Stimulated activated CD8-positive, alpha-beta memory T cell treated with anti-CD3 and anti-CD28 coated beads, Interleukin-15, amount 100 ng/mL, for 48 hours (primary cell): ENCODE measurements around the gene TSPAN6.

ENCODE experiments used
- DNase-seq, 2 donors: peaks; one replicate each; pipeline ENCODE4 v3.0.0-alpha.2; 2020; ENCODE audit warnings: low read depth in 2 of 2

The TSPAN6 gene

GRCh38 chrX:100647739-100648138, 11.1 kb upstream of the TSPAN6 start:
- DNase-seq = no peak

GRCh38 chrX:100647095-100647494, 10.5 kb upstream of the TSPAN6 start:
- no peak for DNase-seq

DNA sequence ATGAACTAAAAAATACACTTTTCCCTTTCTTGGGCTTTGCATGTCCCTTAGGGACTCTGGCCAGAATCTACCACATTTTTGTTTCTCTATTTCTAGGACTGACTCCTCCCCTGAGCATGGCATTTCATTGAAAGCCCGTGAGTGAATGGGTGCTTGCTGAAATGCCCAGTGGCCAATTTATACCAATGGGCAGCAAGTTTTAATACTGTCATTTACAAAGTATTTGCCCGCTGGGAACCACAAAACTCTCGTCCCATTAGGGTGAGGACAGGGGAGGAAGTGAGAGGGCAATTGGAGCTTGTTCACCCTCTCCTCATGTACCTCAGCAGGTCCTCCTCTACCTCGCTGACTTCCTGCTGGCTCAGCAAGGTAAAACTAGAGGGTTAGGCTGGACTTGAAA, 8.5 kb upstream of the TSPAN6 start:
- DNase-seq = no peak

DNA sequence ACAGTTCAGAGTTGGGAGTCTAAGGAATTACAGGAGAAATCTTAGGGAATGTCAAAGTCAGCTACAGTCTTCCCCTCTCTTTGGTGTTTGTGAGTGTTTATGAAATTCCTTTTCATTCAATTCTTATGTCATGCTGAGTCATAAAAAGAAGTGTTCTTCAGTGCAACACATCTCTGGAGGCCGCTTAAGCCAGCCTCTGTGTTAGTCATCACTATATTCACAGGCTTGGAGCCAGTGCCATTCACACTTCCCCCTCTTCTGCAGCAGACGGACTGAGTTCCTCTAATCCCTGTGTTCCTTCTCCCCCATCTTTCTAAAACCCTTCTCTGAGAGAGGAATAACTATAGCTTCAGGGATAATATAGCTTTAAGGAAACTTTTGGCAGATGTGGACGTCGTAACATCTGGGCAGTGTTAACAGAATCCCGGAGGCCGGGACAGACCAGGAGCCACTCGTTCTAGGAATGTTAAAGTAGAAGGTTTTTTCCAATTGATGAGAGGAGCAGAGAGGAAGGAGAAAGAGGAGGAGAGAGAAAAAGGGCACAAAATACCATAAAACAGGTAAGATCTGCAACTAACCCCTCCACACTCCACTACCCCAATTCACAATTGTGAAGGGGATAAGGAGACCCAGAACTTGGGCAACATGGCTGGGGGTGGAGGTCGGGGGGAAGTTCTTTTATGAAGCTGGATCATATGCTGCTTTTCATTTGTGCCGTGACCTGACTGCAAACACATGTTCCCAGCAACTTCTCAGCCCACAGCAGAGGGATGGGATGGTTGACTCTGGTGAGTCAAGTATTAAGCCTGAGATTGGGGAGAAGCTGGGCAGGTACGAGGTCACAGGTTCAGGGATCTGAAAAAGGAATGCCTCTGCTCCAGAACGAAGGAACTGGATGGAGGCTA, 7.6 kb upstream of the TSPAN6 start, which contains the start of gene SRPX2:
Gene SRPX2 (plus strand): TSS at position 244 of the 905 bp plus-strand sequence. CDS start 2,124 bp downstream, outside the sequence.
- DNase-seq = no peak

DNA sequence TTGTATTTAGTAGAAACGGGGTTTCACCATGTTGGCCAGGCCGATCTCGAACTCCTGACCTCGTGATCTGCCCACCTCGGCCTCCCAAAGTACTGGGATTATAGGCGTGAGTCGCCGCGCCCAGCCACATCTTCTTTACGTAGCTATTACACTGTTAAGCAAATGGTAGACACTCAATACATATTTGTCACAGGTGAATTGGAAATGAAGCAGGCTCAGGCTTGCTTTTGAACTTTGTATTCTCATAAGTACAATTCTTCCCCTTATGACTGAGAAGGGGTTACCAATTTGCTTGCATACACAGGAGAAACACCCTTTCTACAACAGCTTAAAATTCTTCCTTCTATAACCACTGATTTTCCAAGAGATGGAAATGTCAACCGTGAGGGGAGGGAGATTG, 6.6 kb upstream of the TSPAN6 start:
- no peak for DNase-seq

DNA sequence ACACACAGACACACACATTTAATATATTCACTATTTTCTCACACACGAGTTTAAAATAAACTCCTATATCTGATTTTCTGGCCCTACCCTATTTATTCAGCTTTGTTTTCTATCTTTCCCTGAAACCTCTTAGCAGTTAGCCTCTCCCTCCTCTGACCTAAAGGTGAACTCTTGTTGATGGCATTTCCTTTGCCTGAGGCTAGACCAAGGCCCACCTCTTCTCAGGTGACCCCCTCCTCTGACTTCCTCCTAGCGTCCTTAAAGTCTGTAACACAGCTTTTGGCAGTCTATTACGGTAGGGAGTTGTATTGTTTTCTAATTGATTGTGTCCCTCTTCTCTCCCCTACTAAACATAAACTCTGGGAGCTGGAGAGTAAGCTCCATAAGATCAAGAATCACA, 5.7 kb upstream of the TSPAN6 start:
- DNase-seq = no peak

- no peak for DNase-seq
These were observed 651 bp downstream of the TSPAN6 start for GRCh38 chrX:100635989-100636320.

GRCh38 chrX:100635040-100635439, 1.6 kb downstream of the TSPAN6 start:
- DNase-seq = no peak

- no peak for DNase-seq
These were observed 10.6 kb downstream of the TSPAN6 start for GRCh38 chrX:100625985-100626491.

DNA sequence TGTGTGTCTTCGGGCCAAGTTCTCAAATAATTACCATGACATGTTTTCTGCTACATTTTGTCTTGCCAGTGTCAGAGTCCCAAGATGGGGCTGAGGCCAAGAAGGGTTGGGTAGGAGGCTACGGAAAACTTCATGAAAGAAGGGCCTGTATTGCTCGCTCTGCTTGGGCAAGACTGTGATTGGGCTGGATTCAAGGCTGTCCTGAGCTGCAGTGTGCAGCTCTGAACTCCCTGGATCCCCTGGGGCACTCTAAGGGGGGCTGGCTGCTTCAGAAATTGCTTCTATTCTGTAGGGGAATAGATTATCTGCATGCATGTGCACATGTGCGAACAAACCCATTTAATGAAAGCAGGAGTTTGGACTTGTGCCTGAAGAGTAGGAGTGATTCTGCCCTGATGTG, 13.6 kb downstream of the TSPAN6 start:
- no peak for DNase-seq

DNA sequence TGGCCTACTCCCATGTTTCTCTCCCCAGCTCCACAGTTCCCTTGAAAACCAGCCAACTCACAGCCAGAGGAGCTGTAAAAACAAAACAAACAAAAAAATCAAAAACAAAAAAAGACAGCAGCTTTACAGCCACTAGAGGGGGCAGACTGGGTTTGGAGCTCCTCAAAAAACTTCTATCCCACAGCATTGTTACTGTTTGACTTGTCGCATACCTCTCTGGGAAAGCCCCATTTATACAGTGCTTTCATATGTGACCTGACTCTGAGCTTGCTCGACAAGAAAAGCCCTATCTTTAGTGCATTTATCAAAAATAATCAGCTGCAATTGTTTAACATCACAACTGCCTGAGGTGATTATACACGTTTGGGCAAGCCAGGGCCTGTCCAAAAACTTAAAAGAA, 21.6 kb downstream of the TSPAN6 start:
- no peak for DNase-seq

DNA sequence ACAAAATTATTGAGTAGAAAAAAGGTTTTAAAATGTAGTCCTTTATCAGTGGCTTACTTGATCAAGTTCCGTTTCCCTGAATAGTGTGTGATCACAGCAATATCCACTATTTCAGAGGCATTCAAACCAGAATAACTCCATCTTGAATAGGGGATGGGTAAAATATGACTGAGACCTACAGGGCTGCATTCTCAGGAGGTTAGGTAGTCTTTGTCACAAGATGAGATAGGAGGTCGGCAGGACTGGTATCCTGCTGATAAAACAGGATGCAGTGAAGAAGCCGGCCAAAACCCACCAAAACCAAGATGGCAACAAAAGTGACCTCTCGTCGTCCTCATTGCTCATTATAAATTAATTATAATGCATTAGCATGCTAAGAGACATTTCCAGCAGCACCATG, 24.7 kb downstream of the TSPAN6 start:
- DNase-seq = no peak

DNA sequence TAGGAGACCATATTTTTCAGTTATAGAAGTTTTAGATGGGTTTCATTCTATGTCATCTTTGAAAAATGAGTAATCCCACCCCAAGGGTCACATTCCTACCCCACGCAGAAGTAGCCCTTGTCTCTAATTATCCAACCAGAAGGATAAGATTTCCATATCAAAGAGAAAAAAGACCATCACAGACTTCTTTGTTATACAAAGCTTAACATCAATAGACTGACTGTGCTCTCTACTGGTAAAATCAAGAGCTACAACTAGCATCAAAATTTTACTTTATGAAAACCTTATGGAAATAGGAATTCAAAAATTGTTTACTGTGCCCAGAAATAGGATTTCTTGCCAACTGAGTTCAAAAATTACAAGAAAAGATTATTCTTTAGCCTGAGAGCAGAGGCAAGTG, 27.0 kb downstream of the TSPAN6 start:
- no peak for DNase-seq

- no peak for DNase-seq
These were observed 29.9 kb downstream of the TSPAN6 start for GRCh38 chrX:100606753-100607152.

- no peak for DNase-seq
These were observed 35.8 kb downstream of the TSPAN6 start for GRCh38 chrX:100600758-100601157.

DNA sequence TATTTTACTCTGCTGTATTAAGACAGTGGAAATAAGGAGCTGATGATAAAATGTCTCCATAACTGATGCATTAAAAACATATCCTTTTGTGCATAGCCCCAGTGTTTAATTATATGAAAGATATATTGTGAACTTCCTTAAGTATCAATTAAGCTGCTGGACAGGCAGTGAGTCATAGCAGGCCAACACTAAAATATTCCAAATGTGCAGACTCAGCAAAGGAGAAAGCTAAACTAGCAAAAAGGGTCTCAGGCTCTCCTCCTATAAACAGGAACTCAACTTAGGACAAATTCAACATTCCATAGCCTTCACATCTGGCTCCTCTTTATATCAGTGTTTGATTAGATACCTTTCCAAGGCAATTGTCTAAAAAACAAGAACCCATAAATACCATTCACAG, 36.3 kb downstream of the TSPAN6 start:
- no peak for DNase-seq

GRCh38 chrX:100599456-100599855, 37.1 kb downstream of the TSPAN6 start:
- DNase-seq = no peak

GRCh38 chrX:100596601-100597000, 40.0 kb downstream of the TSPAN6 start:
- DNase-seq = no peak

DNA sequence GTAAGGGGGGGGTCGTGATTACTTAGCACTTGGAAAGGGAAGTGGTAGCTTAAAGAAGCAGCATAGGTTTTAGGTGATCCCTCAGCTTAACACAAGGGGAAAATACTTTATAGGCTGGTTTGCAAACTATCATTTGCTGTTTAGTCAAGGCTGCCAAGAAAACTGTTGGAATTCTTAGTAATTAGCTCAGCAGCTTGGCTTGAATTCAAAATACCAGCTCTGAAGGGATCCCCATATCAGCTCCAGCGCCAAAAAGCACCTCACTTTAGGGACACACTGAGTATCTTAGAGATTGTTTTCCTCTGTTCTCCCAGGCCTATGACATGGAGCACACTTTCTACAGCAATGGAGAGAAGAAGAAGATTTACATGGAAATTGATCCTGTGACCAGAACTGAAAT, 43.0 kb downstream of the TSPAN6 start:
- no peak for DNase-seq

DNA sequence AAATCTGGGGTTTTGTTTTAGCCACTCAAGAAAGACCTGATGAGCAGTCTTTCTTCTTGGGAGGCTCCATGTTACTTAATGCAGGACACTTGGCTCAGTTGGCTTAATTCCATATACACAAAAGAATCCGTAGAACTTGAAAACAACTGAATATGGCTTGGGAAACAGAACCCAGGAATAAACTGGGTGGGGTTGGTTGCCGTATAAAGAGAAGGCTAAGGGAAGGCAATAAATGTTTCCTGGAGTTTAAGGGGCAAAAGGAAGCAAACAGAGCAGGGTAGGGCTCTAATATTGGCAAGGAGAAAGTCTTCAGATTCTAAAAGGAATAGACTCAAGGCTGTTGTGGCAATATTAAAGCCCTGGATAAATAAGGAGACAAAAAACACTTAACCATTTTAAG, 43.5 kb downstream of the TSPAN6 start:
- no peak for DNase-seq

DNA sequence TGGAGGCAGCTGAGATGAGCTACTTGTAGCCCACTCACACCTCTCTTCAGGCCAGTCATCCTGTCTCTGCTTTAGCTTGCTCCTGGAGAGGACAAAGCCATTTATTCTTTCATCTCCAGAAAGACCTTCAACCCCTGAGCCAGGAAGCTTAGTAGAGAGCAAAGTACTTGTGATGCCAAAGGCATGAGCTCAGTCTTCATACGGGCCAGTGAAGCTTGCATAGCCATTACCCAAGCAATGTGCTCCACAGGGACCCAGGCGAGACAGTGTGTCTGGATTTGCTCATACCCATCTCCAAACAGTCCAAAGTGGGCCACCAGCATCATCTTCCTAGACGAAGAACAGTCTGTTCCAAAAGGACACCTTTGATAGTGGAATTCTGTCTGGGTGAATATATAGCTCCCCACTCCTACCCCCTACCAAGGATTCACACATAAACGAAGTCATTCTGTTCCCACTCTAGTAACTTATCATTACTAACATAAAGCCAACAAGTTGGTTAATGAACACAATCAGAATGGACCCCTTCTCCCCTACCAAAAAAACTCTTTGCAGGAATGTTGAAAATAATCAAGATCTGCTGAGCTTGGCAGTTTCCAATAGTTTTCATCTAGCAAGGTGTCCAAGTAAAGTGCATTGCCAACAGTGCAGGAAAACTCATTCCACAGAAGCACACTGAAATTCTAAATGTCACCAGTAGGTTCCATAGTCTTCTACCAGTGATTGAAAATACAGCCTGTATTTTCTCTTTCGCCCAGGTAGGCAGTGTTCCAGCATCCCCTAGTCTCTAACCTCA, 45.2 kb downstream of the TSPAN6 start:
- no peak for DNase-seq

- DNase-seq = no peak
These were observed 48.7 kb downstream of the TSPAN6 start for GRCh38 chrX:100587861-100588260.

GRCh38 chrX:100586747-100587146, 49.9 kb downstream of the TSPAN6 start:
- no peak for DNase-seq
